ENCODE results near the gene PRSS12.

Gene PRSS12

GRCh38 chr4:118372251-118372650 lies 19.4 kb upstream of the PRSS12 start:
- H3K4me3 ChIP-seq (ENCODE audit: control insufficient read depth, low read depth, low read length): no peak overlapping the region
- no peak for TF ChIP-seq CTCF (conservative IDR thresholded peaks at IDR 0.05; ENCODE audit: control insufficient read depth, insufficient read depth, low read depth, low read length)
- no peak for DNase-seq (ENCODE audit: low read depth)

GRCh38 chr4:118369231-118369630 lies 16.4 kb upstream of the PRSS12 start:
- no peak overlapping the region for H3K4me3 ChIP-seq (ENCODE audit: control insufficient read depth, low read depth, low read length)
- TF ChIP-seq CTCF (conservative IDR thresholded peaks at IDR 0.05; ENCODE audit: control insufficient read depth, insufficient read depth, low read depth, low read length): no peak
- DNase-seq (ENCODE audit: low read depth): no peak

GRCh38 chr4:118367872-118368271 lies 15.1 kb upstream of the PRSS12 start:
- no peak for DNase-seq (ENCODE audit: low read depth)
- no peak overlapping the region for H3K4me3 ChIP-seq (ENCODE audit: control insufficient read depth, low read depth, low read length)
- TF ChIP-seq CTCF (conservative IDR thresholded peaks at IDR 0.05; ENCODE audit: control insufficient read depth, insufficient read depth, low read depth, low read length): no peak

GRCh38 chr4:118367361-118367760 lies 14.6 kb upstream of the PRSS12 start:
- TF ChIP-seq CTCF (conservative IDR thresholded peaks at IDR 0.05; ENCODE audit: control insufficient read depth, insufficient read depth, low read depth, low read length): no peak
- DNase-seq (ENCODE audit: low read depth): no peak
- no peak overlapping the region for H3K4me3 ChIP-seq (ENCODE audit: control insufficient read depth, low read depth, low read length)

- no peak for TF ChIP-seq CTCF (conservative IDR thresholded peaks at IDR 0.05; ENCODE audit: control insufficient read depth, insufficient read depth, low read depth, low read length)
- H3K4me3 ChIP-seq (ENCODE audit: control insufficient read depth, low read depth, low read length): no peak overlapping the region
- DNase-seq (ENCODE audit: low read depth): no peak
These were observed 10.4 kb upstream of the PRSS12 start for GRCh38 chr4:118363166-118363565.

- H3K4me3 ChIP-seq (ENCODE audit: control insufficient read depth, low read depth, low read length): no peak overlapping the region
- no peak for TF ChIP-seq CTCF (conservative IDR thresholded peaks at IDR 0.05; ENCODE audit: control insufficient read depth, insufficient read depth, low read depth, low read length)
- DNase-seq (ENCODE audit: low read depth): no peak
These were observed 8.4 kb upstream of the PRSS12 start for GRCh38 chr4:118361192-118361591.

GRCh38 chr4:118360106-118360505 lies 7.3 kb upstream of the PRSS12 start:
- no peak overlapping the region for H3K4me3 ChIP-seq (ENCODE audit: control insufficient read depth, low read depth, low read length)
- DNase-seq (ENCODE audit: low read depth): no peak
- no peak for TF ChIP-seq CTCF (conservative IDR thresholded peaks at IDR 0.05; ENCODE audit: control insufficient read depth, insufficient read depth, low read depth, low read length)
